ENCODE measurements around the gene SLC16A5.

GRCh38 chr17:75147878-75148546 lies 60.3 kb downstream of the SLC16A5 start:
- no peak for TF ChIP-seq POLR2A (IDR thresholded peaks at IDR 0.05)
- TF ChIP-seq, protein P1, sequence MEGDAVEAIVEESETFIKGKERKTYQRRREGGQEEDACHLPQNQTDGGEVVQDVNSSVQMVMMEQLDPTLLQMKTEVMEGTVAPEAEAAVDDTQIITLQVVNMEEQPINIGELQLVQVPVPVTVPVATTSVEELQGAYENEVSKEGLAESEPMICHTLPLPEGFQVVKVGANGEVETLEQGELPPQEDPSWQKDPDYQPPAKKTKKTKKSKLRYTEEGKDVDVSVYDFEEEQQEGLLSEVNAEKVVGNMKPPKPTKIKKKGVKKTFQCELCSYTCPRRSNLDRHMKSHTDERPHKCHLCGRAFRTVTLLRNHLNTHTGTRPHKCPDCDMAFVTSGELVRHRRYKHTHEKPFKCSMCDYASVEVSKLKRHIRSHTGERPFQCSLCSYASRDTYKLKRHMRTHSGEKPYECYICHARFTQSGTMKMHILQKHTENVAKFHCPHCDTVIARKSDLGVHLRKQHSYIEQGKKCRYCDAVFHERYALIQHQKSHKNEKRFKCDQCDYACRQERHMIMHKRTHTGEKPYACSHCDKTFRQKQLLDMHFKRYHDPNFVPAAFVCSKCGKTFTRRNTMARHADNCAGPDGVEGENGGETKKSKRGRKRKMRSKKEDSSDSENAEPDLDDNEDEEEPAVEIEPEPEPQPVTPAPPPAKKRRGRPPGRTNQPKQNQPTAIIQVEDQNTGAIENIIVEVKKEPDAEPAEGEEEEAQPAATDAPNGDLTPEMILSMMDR (IDR thresholded peaks at IDR 0.05) = no peak
